Lower leg skin (tissue), 3 donors: ENCODE data around the gene MAPKAPK3.

Experiments
- POLR2A ChIP-seq, 2 donors: fragments of 450-650 bp; IDR thresholded peaks; one replicate each; pipeline ENCODE4 v1.6.1; 2016 to 2017; ENCODE audit warnings: antibody characterized with exemption in 2 of 2, mild to moderate bottlenecking in 1 of 2, moderate library complexity in 1 of 2
- TF ChIP-seq, protein P1 (sequence below), 3 donors: fragments of 450-650 bp; IDR thresholded peaks; one replicate each; pipeline ENCODE4 v1.5.1; 2016; ENCODE audit warnings: antibody characterized with exemption in 3 of 3, mild to moderate bottlenecking in 3 of 3, moderate library complexity in 2 of 3

GRCh38 chr3:50610181-50610971, 6.6 kb upstream of the MAPKAPK3 start:
- TF ChIP-seq, protein P1, sequence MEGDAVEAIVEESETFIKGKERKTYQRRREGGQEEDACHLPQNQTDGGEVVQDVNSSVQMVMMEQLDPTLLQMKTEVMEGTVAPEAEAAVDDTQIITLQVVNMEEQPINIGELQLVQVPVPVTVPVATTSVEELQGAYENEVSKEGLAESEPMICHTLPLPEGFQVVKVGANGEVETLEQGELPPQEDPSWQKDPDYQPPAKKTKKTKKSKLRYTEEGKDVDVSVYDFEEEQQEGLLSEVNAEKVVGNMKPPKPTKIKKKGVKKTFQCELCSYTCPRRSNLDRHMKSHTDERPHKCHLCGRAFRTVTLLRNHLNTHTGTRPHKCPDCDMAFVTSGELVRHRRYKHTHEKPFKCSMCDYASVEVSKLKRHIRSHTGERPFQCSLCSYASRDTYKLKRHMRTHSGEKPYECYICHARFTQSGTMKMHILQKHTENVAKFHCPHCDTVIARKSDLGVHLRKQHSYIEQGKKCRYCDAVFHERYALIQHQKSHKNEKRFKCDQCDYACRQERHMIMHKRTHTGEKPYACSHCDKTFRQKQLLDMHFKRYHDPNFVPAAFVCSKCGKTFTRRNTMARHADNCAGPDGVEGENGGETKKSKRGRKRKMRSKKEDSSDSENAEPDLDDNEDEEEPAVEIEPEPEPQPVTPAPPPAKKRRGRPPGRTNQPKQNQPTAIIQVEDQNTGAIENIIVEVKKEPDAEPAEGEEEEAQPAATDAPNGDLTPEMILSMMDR (IDR thresholded peaks at IDR 0.05) = no peak
- no peak for TF ChIP-seq POLR2A (IDR thresholded peaks at IDR 0.05)
